Measurements from ENCODE around the gene NMRK2.

GRCh38 chr19:3932931-3933810 is at the start of gene NMRK2:
- no peak for TF ChIP-seq CTCF (IDR thresholded peaks at IDR 0.05; ENCODE audit: low read depth, low read length)
- no peak for TF ChIP-seq MAX (IDR thresholded peaks at IDR 0.05; ENCODE audit: low read depth, low read length)
- TF ChIP-seq POLR2A (IDR thresholded peaks at IDR 0.05; ENCODE audit: extremely low read depth, insufficient read length), result no peak
- TF ChIP-seq MYC (IDR thresholded peaks at IDR 0.05; ENCODE audit: low read depth, low read length), result no peak
